ENCODE data around the gene ATP1A4. TPM values are rescaled to one million over a fixed set of nuclear protein-coding genes. Genes with fewer than 3 reads are reported as not detected.

ATP1A4 gene
- total RNA-seq, 1 donor from 2014 or later = not detected

DNA sequence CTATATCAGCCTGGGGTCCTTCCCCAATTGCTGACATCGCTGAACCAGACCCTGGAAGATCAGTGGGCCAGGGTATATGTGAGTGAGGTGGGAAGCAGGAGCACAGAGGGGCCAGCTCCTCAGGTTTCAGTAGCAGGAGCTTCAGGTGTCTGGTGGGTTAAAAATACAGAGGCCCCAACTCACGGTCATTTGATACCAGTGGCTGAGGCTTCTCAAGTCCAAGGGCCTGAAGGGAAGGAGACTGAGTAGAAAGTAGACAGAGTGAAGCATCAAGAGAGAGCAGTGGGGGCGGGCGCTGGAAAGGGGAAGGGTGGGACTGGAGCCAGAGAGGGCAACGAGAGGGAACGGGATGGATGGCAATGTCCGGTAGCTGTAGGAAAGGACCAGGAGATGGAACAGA, 36.9 kb downstream of the ATP1A4 start:
- TF ChIP-seq CTCF (IDR thresholded peaks at IDR 0.05) = no peak
- no peaks in the 10 kb centered on the region for H3K36me3 Mint-ChIP-seq (ENCODE audit: low read depth)
- H3K27me3 Mint-ChIP-seq (ENCODE audit: low read depth) = peaks cover 5% of the 10 kb centered on the region
- H3K4me1 Mint-ChIP-seq (ENCODE audit: low read depth) = peaks cover 10% of the 10 kb centered on the region
- no peak overlapping the region for H3K27ac Mint-ChIP-seq (ENCODE audit: unreplicated experiment)
- no peak overlapping the region for H3K4me3 Mint-ChIP-seq (ENCODE audit: unreplicated experiment)
- H3K9me3 Mint-ChIP-seq (ENCODE audit: low read depth) = no peaks in the 10 kb centered on the region
- no peak for DNase-seq (ENCODE audit: low spot score)

DNA sequence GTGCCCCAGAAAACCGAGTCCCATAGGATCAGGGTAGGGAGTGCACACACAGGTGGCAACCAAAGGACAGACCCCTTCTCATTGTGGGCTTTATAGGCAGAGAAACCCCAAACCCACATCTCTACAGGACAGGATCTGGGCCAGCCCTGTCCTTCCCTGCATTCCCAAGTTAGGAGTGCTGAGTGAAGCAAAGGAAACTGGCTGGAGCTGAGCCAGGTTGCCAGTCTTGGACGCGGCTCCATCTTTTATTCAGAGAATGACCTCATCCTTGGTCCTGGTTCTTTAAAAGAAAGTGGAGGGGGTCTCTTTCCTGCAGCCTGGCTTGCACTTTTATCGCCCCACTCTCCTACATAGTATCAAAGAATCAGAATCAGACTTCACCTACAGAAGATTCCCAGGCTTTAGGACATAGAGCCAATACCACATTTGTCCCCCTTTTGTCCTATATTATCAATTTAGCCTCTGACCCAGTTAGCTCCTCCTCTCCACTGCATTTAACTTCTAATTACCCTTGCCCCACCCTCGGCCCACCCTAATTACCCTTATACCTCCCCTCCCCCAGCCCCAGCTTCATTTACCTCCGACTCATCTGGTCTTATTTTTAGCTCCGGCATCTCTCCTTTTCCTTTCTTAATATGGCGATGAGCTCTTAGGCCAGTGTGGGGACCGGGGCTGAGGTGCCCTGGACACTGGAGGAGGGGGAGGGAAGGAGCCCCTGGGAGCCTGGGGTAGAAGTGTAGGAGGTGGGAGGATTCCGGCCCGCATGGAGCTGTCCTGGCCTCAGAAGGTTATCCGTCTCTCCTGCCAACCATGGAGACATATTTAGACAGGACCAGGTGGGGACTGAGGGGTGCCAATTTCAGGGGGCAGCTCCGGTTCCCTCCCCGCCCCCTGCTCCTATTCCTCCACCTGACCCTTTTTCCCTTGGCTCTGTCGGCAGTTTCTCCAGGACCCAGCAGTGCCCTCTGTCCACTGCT, 38.5 kb downstream of the ATP1A4 start, which contains the start of gene CASQ1:
Gene CASQ1 (plus strand): TSS at position 927 of the 977 bp plus-strand sequence. CDS start 177 bp downstream, outside the sequence.
- no peak for DNase-seq (ENCODE audit: low spot score)
- no peak for TF ChIP-seq CTCF (IDR thresholded peaks at IDR 0.05)
- Mint-ChIP-seq H3K4me3 (ENCODE audit: unreplicated experiment) (no peak within 1 kb of the TSS), H3K27ac (ENCODE audit: unreplicated experiment) (no peak within 1 kb of the TSS), H3K9me3 (ENCODE audit: low read depth) (no peaks in the 10 kb centered on the region), H3K36me3 (ENCODE audit: low read depth) (no peaks in the 10 kb centered on the region), H3K4me1 (ENCODE audit: low read depth) (peaks cover 10% of the 10 kb centered on the region), H3K27me3 (ENCODE audit: low read depth) (peaks cover 5% of the 10 kb centered on the region)

- H3K27ac Mint-ChIP-seq (ENCODE audit: unreplicated experiment) = no peak overlapping the region
Measured at GRCh38 chr1:160191756-160192155, 40.4 kb downstream of the ATP1A4 start.

DNA sequence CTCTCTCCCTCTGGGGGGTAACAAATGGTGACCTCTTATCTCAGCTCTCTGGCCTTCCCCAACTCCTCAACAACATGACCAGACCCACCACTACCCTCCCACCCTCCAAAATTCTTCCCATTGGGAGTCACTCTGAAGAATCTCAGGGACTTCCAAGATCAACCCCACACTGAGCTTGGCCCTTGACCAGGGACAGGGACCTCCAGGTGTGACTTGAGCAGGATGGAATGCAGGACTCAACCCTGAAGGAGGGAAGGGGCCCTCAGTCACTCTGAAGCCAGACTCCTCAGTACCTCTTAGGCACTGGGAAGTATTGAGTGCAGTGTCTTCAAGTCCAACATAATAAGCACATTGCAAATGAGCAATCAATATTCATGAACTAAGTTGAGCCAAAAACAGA, 40.8 kb downstream of the ATP1A4 start:
- no peak for DNase-seq (ENCODE audit: low spot score)
- TF ChIP-seq CTCF (IDR thresholded peaks at IDR 0.05) = no peak
- H3K4me3 Mint-ChIP-seq (ENCODE audit: unreplicated experiment) = no peak overlapping the region
- no peaks in the 10 kb centered on the region for H3K9me3 Mint-ChIP-seq (ENCODE audit: low read depth)
- peaks cover 10% of the 10 kb centered on the region for H3K4me1 Mint-ChIP-seq (ENCODE audit: low read depth)
- H3K36me3 Mint-ChIP-seq (ENCODE audit: low read depth) = no peaks in the 10 kb centered on the region
- H3K27ac Mint-ChIP-seq (ENCODE audit: unreplicated experiment) = no peak overlapping the region
- no peaks in the 10 kb centered on the region for H3K27me3 Mint-ChIP-seq (ENCODE audit: low read depth)

More at GRCh38 chr1:160191756-160192155, 40.4 kb downstream of the ATP1A4 start:
- H3K36me3 Mint-ChIP-seq (ENCODE audit: low read depth) = no peaks in the 10 kb centered on the region
- H3K4me3 Mint-ChIP-seq (ENCODE audit: unreplicated experiment) = no peak overlapping the region
- no peaks in the 10 kb centered on the region for H3K27me3 Mint-ChIP-seq (ENCODE audit: low read depth)
- no peaks in the 10 kb centered on the region for H3K9me3 Mint-ChIP-seq (ENCODE audit: low read depth)
- TF ChIP-seq CTCF (IDR thresholded peaks at IDR 0.05) = no peak
- no peak for DNase-seq (ENCODE audit: low spot score)
- peaks cover 10% of the 10 kb centered on the region for H3K4me1 Mint-ChIP-seq (ENCODE audit: low read depth)

GRCh38 chr1:160193091-160193819, 41.9 kb downstream of the ATP1A4 start:
- H3K27ac Mint-ChIP-seq (ENCODE audit: unreplicated experiment) = no peak overlapping the region

More at GRCh38 chr1:160193091-160193819, 41.9 kb downstream of the ATP1A4 start:
- Mint-ChIP-seq H3K9me3 (ENCODE audit: low read depth) (no peaks in the 10 kb centered on the region), H3K4me1 (ENCODE audit: low read depth) (peaks cover 10% of the 10 kb centered on the region), H3K27me3 (ENCODE audit: low read depth) (no peaks in the 10 kb centered on the region), H3K4me3 (ENCODE audit: unreplicated experiment) (no peak overlapping the region), H3K36me3 (ENCODE audit: low read depth) (no peaks in the 10 kb centered on the region)
- no peak for DNase-seq (ENCODE audit: low spot score)
- TF ChIP-seq CTCF (IDR thresholded peaks at IDR 0.05) = peak; percentile 93
